PFSK-1 (cell line): Measurements from ENCODE around the gene RAP1GAP.

Source experiments
- FOXP2 ChIP-seq: optimal IDR thresholded peaks from 2 replicates; pipeline ENCODE3; 2011; ENCODE audit warnings: borderline replicate concordance, control low read depth, inconsistent platforms; ENCODE audit not compliant: insufficient read depth; ENCODE audit errors: extremely low read length, extremely low read depth
- POLR2AphosphoS5 ChIP-seq: IDR thresholded peaks from 2 replicates; pipeline ENCODE4 v1.6.1; 2012; ENCODE audit warnings: low read depth, mild to moderate bottlenecking, control low read depth, low read length, moderate library complexity
- REST ChIP-seq, 2 experiments: IDR thresholded peaks; 2 replicates each; pipeline versions ENCODE4 v1.6.1 to v1.8.0; 2011 to 2012; ENCODE audit warnings: low read depth in 2 of 2, low read length in 2 of 2, control low read depth in 1 of 2, inconsistent platforms in 1 of 2, mild to moderate bottlenecking in 1 of 2, moderate library complexity in 1 of 2; ENCODE audit not compliant: insufficient read depth in 1 of 2
- SIN3A ChIP-seq: IDR thresholded peaks from 2 replicates; pipeline ENCODE4 v1.6.1; 2012; ENCODE audit warnings: mild to moderate bottlenecking, low read length, moderate library complexity, borderline replicate concordance; ENCODE audit not compliant: insufficient read depth
- TAF1 ChIP-seq: IDR thresholded peaks from 2 replicates; pipeline ENCODE4 v1.6.1; 2012; ENCODE audit warnings: low read length, control low read depth, borderline replicate concordance; ENCODE audit not compliant: insufficient read depth

GRCh38 chr1:21659099-21659923 is 9.8 kb downstream of the RAP1GAP start:
- TF ChIP-seq REST (IDR thresholded peaks at IDR 0.05; ENCODE audit: insufficient read depth in 1 of 2, low read depth in 2 of 2, low read length in 2 of 2) (peak; percentile 94 to 98), TAF1 (no peak), POLR2AphosphoS5 (no peak), SIN3A (peak; percentile 84; the same call in 1 of the 2 replicates), FOXP2 (peak; percentile 39)
